ENCODE data around the gene KRT77.

- TF ChIP-seq ZNF274 (IDR thresholded peaks at IDR 0.05; ENCODE audit: low read depth, low read length) (no peak), YY1 (IDR thresholded peaks at IDR 0.05; ENCODE audit: insufficient read depth, insufficient read length) (no peak)
Measured at GRCh38 chr12:52641468-52641867, 61.9 kb downstream of the KRT77 start.
